K562 (cell line): ENCODE results near the gene SAP30BP.
A peak's percentile ranks its signal among the peaks of the same experiment; 100 is the strongest.

ENCODE experiments used
- ARHGAP35 ChIP-seq: fragments of 450-650 bp; IDR thresholded peaks from 2 replicates; pipeline ENCODE4 v1.6.1; 2018; ENCODE audit not compliant: partially characterized antibody
- DPF2 ChIP-seq: fragments of 450-650 bp; IDR thresholded peaks from 2 replicates; pipeline ENCODE4 v1.6.1; 2016
- HMGN3 ChIP-seq: IDR thresholded peaks from 2 replicates; pipeline ENCODE4 v1.6.1; 2011; ENCODE audit warnings: borderline replicate concordance, low read depth, mild to moderate bottlenecking, mixed read lengths, low read length; ENCODE audit not compliant: insufficient read length; ENCODE audit errors: extremely low read depth
- MAFG ChIP-seq: fragments of 450-650 bp; conservative IDR thresholded peaks from 2 replicates; pipeline ENCODE4 v1.6.1; 2016; ENCODE audit warnings: missing genetic modification characterization, missing compliant biosample characterization
- PPARD ChIP-seq: fragments of 250-450 bp; sonication (Bioruptor Pico); IDR thresholded peaks from 2 replicates; pipeline ENCODE4 v1.8.0; 2022; ENCODE audit warnings: inconsistent platforms, mild to moderate bottlenecking, moderate library complexity
- SMC3 ChIP-seq: conservative IDR thresholded peaks from 2 replicates; pipeline ENCODE4 v1.6.1; 2011; ENCODE audit warnings: low read depth, low read length, improper control_type of control experiment; ENCODE audit not compliant: insufficient read depth
- TF ChIP-seq, protein P1 (sequence below): fragments of 250-450 bp; sonication (Bioruptor Pico); IDR thresholded peaks from 2 replicates; pipeline ENCODE4 v1.5.0; 2020; ENCODE audit warnings: mild to moderate bottlenecking, borderline replicate concordance
- TF ChIP-seq, protein P2 (sequence below), 3 experiments: IDR thresholded peaks in 2 of 3; conservative IDR thresholded peaks in 1 of 3; 2 replicates each; pipeline ENCODE4 v1.5.1; 2011 to 2012; ENCODE audit warnings: low read length in 3 of 3, mild to moderate bottlenecking in 3 of 3, control low read depth in 2 of 3, improper control_type of control experiment in 1 of 3, inconsistent platforms in 1 of 3, low read depth in 1 of 3, mixed read lengths in 1 of 3, moderate library complexity in 1 of 3; ENCODE audit not compliant: insufficient read depth in 2 of 3
- TF ChIP-seq, protein P3 (sequence below): fragments of 250-450 bp; sonication (Bioruptor Pico); IDR thresholded peaks from 2 replicates; pipeline ENCODE4 v1.4.0; 2020

DNA sequence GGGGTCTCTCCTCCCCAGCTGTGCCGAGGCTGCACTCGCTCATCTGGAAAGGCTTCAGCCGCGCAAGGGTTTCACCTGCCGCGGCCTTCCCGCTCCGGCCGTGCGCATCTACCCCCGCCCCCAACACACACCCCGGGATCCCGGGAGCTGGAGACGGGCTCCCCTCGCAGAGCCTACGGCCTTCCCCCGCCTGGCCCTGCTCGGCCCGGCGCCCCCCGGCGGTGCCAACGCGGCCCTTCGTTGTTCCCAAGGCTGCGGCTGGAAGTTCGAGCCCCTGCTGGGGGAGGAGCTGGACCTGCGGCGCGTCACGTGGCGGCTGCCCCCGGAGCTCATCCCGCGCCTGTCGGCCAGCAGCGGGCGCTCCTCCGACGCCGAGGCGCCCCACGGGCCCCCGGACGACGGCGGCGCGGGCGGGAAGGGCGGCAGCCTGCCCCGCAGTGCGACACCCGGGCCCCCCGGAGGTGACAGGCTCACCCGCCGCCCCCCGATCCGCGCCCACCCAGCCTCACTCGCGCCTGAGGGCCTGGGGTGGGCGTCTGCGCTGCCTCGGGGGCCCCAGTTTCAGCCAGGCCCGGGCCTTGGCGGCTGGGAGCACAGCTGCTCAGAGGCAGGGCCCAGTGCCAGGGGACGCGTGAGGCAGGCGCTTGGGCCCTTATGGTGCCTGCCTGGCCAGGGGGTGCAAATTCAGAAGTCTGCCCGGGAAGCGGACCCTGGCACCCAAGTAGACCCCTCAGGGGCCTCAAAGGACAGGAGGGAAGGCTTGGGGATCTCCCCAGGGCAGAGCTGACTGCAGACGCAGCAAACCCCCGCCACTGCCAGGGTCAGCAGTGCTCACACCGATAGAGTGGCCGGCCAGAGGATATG, 86.6 kb downstream of the SAP30BP start:
- TF ChIP-seq MAFG (tag) (no peak), SMC3 (peak; percentile 32; the same call in 1 of the 2 replicates), ARHGAP35 (no peak), PPARD (CRISPR knock-in tag) (no peak), HMGN3 (peak; percentile 47), DPF2 (no peak)
- TF ChIP-seq, protein P1, sequence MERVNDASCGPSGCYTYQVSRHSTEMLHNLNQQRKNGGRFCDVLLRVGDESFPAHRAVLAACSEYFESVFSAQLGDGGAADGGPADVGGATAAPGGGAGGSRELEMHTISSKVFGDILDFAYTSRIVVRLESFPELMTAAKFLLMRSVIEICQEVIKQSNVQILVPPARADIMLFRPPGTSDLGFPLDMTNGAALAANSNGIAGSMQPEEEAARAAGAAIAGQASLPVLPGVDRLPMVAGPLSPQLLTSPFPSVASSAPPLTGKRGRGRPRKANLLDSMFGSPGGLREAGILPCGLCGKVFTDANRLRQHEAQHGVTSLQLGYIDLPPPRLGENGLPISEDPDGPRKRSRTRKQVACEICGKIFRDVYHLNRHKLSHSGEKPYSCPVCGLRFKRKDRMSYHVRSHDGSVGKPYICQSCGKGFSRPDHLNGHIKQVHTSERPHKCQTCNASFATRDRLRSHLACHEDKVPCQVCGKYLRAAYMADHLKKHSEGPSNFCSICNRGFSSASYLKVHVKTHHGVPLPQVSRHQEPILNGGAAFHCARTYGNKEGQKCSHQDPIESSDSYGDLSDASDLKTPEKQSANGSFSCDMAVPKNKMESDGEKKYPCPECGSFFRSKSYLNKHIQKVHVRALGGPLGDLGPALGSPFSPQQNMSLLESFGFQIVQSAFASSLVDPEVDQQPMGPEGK (CRISPR knock-in tag): no peak
- TF ChIP-seq, protein P2, sequence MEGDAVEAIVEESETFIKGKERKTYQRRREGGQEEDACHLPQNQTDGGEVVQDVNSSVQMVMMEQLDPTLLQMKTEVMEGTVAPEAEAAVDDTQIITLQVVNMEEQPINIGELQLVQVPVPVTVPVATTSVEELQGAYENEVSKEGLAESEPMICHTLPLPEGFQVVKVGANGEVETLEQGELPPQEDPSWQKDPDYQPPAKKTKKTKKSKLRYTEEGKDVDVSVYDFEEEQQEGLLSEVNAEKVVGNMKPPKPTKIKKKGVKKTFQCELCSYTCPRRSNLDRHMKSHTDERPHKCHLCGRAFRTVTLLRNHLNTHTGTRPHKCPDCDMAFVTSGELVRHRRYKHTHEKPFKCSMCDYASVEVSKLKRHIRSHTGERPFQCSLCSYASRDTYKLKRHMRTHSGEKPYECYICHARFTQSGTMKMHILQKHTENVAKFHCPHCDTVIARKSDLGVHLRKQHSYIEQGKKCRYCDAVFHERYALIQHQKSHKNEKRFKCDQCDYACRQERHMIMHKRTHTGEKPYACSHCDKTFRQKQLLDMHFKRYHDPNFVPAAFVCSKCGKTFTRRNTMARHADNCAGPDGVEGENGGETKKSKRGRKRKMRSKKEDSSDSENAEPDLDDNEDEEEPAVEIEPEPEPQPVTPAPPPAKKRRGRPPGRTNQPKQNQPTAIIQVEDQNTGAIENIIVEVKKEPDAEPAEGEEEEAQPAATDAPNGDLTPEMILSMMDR (IDR thresholded peaks at IDR 0.05 in 2 of 3, conservative IDR thresholded peaks at IDR 0.05 in 1 of 3; ENCODE audit: insufficient read depth in 2 of 3, low read depth in 1 of 3, low read length in 3 of 3): peak; percentile 72 to 90 (median 82)
- TF ChIP-seq, protein P3, sequence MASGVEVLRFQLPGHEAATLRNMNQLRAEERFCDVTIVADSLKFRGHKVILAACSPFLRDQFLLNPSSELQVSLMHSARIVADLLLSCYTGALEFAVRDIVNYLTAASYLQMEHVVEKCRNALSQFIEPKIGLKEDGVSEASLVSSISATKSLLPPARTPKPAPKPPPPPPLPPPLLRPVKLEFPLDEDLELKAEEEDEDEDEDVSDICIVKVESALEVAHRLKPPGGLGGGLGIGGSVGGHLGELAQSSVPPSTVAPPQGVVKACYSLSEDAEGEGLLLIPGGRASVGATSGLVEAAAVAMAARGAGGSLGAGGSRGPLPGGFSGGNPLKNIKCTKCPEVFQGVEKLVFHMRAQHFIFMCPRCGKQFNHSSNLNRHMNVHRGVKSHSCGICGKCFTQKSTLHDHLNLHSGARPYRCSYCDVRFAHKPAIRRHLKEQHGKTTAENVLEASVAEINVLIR: no peak
